Mesothelial cell of epicardium (in vitro differentiated cells): ENCODE results near the gene CUX1. TPM values are rescaled to one million over a fixed set of nuclear protein-coding genes. Genes with fewer than 3 reads are reported as not detected.

Experiments used
- DNase-seq, 2 experiments: peaks; one replicate each; pipeline ENCODE4 v3.0.0; 2021; ENCODE audit warnings: low spot score in 2 of 2; ENCODE audit not compliant: unreplicated experiment in 2 of 2
- H3K27ac Mint-ChIP-seq: 2 replicates; pipeline ENCODE4 v1.8.0; 2021; ENCODE audit warnings: mixed read lengths
- H3K27me3 Mint-ChIP-seq: 2 replicates; pipeline ENCODE4 v1.8.0; 2021; ENCODE audit warnings: low read depth, mixed read lengths
- H3K36me3 Mint-ChIP-seq: 2 replicates; pipeline ENCODE4 v1.8.0; 2021; ENCODE audit warnings: mixed read lengths
- H3K4me1 Mint-ChIP-seq: 2 replicates; pipeline ENCODE4 v1.8.0; 2021; ENCODE audit warnings: mixed read lengths
- H3K4me3 Mint-ChIP-seq: 2 replicates; pipeline ENCODE4 v1.8.0; 2021; ENCODE audit warnings: mild to moderate bottlenecking, moderate library complexity, mixed read lengths
- H3K9me3 Mint-ChIP-seq: 2 replicates; pipeline ENCODE4 v1.8.0; 2021; ENCODE audit warnings: mixed read lengths
- total RNA-seq: library from RNA; stranded (reverse); gene quantifications from 3 replicates; pipeline ENCODE4 v1.2.1, GENCODE V29; 2021
- TF ChIP-seq, protein P1 (sequence below): fragments of 200-600 bp; sonication (generic); IDR thresholded peaks from one replicate; pipeline ENCODE4 v1.5.0; 2021; ENCODE audit warnings: antibody characterized with exemption; ENCODE audit not compliant: unreplicated experiment

The CUX1 gene
- total RNA-seq, 1 donor from 2014 or later = 158 TPM

DNA sequence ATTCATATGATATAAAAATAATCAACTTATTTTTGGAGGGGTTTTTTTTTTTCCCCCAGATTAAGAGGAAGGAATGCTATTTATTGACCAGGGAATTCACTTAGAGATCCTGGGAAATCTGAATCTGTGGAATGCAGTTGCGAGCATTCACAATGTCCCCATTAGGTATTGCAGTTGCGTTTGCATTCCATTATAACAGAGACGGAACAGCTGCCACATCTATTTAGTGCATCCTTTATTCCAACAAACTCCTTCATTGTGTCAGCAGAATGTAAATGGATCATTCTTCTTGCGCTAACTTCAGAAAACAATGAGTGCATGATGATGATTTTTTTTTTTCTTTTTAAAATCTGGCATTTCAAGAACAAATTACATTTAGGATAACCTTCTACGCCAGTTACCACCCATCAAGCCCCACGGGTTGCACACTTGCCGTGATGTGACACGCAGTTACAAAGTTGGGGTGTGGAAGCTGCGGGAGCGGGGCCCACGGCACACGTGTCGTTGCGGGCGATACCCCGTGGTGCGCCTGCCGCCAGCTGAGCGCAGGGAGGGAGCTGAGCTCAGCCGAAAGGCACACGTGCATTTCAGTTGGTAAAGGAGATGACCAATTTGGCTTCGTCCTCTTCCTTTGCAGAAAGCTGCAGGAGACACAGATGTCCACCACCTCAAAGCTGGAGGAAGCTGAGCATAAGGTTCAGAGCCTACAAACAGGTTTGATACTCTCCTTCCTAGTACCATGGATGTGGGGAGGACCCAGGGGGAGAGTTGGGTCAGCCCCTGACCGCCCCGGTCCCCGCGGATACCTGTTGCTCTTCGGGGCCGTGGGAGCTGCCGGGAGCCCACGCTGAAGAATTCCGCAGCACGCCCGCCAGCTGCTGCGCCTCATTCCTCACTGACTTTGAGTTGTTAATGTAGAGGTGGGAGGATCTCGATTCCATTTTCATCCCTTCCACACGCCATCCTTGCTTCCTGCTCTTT is 293.9 kb downstream of the CUX1 start:
- Mint-ChIP-seq H3K4me3 (no peak overlapping the region), H3K27ac (no peak overlapping the region), H3K4me1 (no peaks in the 10 kb centered on the region), H3K9me3 (no peaks in the 10 kb centered on the region), H3K36me3 (peaks cover 32% of the 10 kb centered on the region), H3K27me3 (no peaks in the 10 kb centered on the region)
- TF ChIP-seq, protein P1, sequence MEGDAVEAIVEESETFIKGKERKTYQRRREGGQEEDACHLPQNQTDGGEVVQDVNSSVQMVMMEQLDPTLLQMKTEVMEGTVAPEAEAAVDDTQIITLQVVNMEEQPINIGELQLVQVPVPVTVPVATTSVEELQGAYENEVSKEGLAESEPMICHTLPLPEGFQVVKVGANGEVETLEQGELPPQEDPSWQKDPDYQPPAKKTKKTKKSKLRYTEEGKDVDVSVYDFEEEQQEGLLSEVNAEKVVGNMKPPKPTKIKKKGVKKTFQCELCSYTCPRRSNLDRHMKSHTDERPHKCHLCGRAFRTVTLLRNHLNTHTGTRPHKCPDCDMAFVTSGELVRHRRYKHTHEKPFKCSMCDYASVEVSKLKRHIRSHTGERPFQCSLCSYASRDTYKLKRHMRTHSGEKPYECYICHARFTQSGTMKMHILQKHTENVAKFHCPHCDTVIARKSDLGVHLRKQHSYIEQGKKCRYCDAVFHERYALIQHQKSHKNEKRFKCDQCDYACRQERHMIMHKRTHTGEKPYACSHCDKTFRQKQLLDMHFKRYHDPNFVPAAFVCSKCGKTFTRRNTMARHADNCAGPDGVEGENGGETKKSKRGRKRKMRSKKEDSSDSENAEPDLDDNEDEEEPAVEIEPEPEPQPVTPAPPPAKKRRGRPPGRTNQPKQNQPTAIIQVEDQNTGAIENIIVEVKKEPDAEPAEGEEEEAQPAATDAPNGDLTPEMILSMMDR = no peak
- no peak for DNase-seq

DNA sequence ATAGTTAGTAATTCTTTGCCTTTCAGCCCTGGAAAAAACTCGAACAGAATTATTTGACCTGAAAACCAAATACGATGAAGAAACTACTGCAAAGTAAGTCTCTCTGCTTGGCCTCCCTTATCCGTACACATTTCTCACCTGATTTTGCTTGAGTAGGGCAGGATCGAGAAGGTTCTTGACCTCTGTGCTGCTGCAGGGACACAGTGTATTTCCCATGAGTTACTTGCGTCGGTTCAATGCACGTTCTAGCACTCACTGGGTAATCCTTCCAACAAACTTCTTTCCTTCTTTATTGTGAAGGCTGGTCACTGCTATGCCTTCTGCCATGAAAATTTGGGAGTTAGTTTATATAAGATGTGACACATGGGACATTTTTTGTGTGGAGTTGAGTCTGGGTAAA is 297.8 kb downstream of the CUX1 start:
- no peaks in the 10 kb centered on the region for H3K27me3 Mint-ChIP-seq
- peaks cover 33% of the 10 kb centered on the region for H3K36me3 Mint-ChIP-seq
- H3K9me3 Mint-ChIP-seq = no peaks in the 10 kb centered on the region
- H3K4me3 Mint-ChIP-seq = no peak overlapping the region
- H3K4me1 Mint-ChIP-seq = no peaks in the 10 kb centered on the region
- no peak overlapping the region for H3K27ac Mint-ChIP-seq
- TF ChIP-seq, protein P1 = no peak
- DNase-seq = no peak

DNA sequence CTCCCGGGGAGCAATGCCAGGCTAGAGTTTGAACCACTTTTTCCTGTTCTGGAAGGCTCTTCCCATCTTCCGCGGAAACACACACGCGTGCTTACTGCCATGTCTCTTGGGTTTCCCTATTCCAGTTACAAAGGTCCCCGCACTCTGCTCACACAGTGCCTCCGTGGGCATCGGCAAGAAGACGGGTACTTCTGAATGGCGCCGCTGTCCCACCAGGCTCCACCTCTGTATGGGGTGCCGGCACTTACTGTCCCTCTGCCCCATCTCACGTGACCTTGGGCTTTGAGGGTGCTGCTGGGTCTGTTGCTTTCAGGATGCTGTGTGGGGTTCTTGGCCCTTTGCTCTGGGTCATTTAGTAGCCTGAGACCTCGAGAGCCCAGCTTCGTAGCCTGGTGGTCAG is 298.5 kb downstream of the CUX1 start:
- Mint-ChIP-seq H3K27ac (no peak overlapping the region), H3K4me3 (no peak overlapping the region), H3K36me3 (peaks cover 33% of the 10 kb centered on the region), H3K27me3 (no peaks in the 10 kb centered on the region), H3K9me3 (no peaks in the 10 kb centered on the region), H3K4me1 (no peaks in the 10 kb centered on the region)
- no peak for DNase-seq
- TF ChIP-seq, protein P1 = no peak

DNA sequence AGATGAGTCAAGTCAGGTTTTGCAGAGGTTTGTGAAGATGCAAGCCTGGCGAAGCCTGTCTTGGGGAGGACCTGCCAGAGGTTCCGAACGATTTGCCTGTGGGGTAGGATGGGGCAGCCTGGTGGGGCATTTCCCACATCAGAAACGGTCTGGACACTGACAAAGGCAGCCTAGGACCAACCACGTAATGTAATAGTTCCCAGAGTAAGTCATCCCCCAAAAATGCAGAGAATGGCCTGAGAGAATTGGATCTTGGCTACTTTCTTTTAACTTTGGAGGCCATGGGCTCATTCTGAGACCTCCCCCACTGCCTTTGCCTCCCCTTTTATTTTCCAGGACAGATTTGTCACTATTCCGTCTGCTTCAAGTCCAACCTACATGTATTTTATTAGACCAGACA is 300.3 kb downstream of the CUX1 start:
- Mint-ChIP-seq H3K9me3 (no peaks in the 10 kb centered on the region), H3K4me3 (no peak overlapping the region), H3K36me3 (peaks cover 33% of the 10 kb centered on the region), H3K4me1 (peaks cover 13% of the 10 kb centered on the region), H3K27me3 (no peaks in the 10 kb centered on the region), H3K27ac (no peak overlapping the region)
- DNase-seq = no peak
- TF ChIP-seq, protein P1 = no peak

DNA sequence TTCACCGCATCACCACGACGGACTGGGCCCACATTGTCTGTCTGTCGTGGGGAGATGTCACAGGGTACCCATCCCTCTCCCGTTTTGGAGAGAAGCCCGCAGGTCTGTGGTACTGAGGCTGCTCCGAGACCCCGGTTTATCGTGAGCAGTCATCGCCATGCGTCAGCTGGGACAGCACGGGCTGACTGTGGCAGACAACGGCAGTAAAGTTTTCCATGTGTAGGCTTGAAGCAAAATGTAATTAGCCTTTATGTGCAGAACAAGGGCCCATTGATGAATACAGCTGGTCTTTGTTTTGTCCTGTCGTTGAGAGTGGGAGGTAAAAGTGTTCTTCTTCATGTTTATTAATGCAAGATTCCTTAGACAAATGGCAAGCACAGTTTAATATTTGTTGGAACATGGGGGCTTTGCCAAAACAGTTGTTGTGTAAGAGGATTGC is 301.8 kb downstream of the CUX1 start:
- H3K27me3 Mint-ChIP-seq = no peaks in the 10 kb centered on the region
- DNase-seq = no peak
- H3K4me1 Mint-ChIP-seq = peaks cover 13% of the 10 kb centered on the region
- H3K4me3 Mint-ChIP-seq = no peak overlapping the region
- peaks cover 27% of the 10 kb centered on the region for H3K36me3 Mint-ChIP-seq
- TF ChIP-seq, protein P1 = no peak
- no peaks in the 10 kb centered on the region for H3K9me3 Mint-ChIP-seq
- peak overlapping the region; percentile 2 for H3K27ac Mint-ChIP-seq
